Neutrophil (primary cell): ENCODE data around the gene NCOA1.
"Not testable (repeated sequence)": the region's sequence is repeated elsewhere in the genome, so short reads cannot be mapped to it uniquely, and the experiment has no call there.

Source experiments
- H3K27ac ChIP-seq: fragments of 200-600 bp; sonication (generic); 2 replicates; pipeline ENCODE4 v1.5.1; 2016; ENCODE audit warnings: mild to moderate bottlenecking, moderate library complexity
- H3K27me3 ChIP-seq: fragments of 200-600 bp; sonication (generic); 2 replicates; pipeline ENCODE4 v1.6.0; 2016; ENCODE audit warnings: mild to moderate bottlenecking
- H3K36me3 ChIP-seq: fragments of 200-600 bp; sonication (generic); 2 replicates; pipeline ENCODE4 v1.5.1; 2017
- H3K4me1 ChIP-seq, 2 experiments: fragments of 200-600 bp in 1 of 2; sonication (generic) in 1 of 2; 1 replicate in 1 of 2; 2 replicates in 1 of 2; pipeline versions ENCODE4 v1.5.1 to v1.6.1; 2013 to 2016; ENCODE audit warnings: low read depth in 1 of 2, low read length in 1 of 2, mild to moderate bottlenecking in 1 of 2, moderate library complexity in 1 of 2; ENCODE audit not compliant: control insufficient read depth in 1 of 2, insufficient read depth in 1 of 2
- H3K4me3 ChIP-seq, 2 experiments: fragments of 200-600 bp in 1 of 2; sonication (generic) in 1 of 2; 1 replicate in 1 of 2; 2 replicates in 1 of 2; pipeline ENCODE4 v1.5.1; 2013 to 2016; ENCODE audit warnings: low read depth in 1 of 2, low read length in 1 of 2, mild to moderate bottlenecking in 1 of 2, moderate library complexity in 1 of 2
- H3K9me3 ChIP-seq: fragments of 200-600 bp; sonication (generic); 2 replicates; pipeline ENCODE4 v1.5.1; 2016
- CTCF ChIP-seq: fragments of 200-600 bp; sonication (generic); IDR thresholded peaks from 2 replicates; pipeline ENCODE4 v1.5.1; 2016; ENCODE audit warnings: antibody characterized with exemption

NCOA1 gene

GRCh38 chr2:24478243-24478642 is 12.8 kb upstream of the NCOA1 start:
- H3K4me3 ChIP-seq, result no peak overlapping the region
- no peaks in the 10 kb centered on the region for H3K27me3 ChIP-seq
- no peak for TF ChIP-seq CTCF
- peaks cover 16 to 17% of the 10 kb centered on the region in 2 experiments for H3K4me1 ChIP-seq
- H3K27ac ChIP-seq, result no peak overlapping the region
- no peaks in the 10 kb centered on the region for H3K9me3 ChIP-seq
- no peaks in the 10 kb centered on the region for H3K36me3 ChIP-seq

GRCh38 chr2:24480245-24480644 is 10.8 kb upstream of the NCOA1 start:
- H3K4me1 ChIP-seq, result peaks cover 26 to 29% of the 10 kb centered on the region in 2 experiments
- H3K27me3 ChIP-seq, result no peaks in the 10 kb centered on the region

GRCh38 chr2:24482251-24482971 is 8.6 kb upstream of the NCOA1 start:
- TF ChIP-seq CTCF, result no peak
- peak overlapping the region; percentile 39 to 46 for H3K4me3 ChIP-seq
- no peaks in the 10 kb centered on the region for H3K9me3 ChIP-seq
- H3K36me3 ChIP-seq, result no peaks in the 10 kb centered on the region
- peak overlapping the region; percentile 97 for H3K27ac ChIP-seq
- peaks cover 26 to 29% of the 10 kb centered on the region in 2 experiments for H3K4me1 ChIP-seq
- H3K27me3 ChIP-seq, result no peaks in the 10 kb centered on the region

More at GRCh38 chr2:24480245-24480644, 10.8 kb upstream of the NCOA1 start:
- no peaks in the 10 kb centered on the region for H3K9me3 ChIP-seq
- H3K36me3 ChIP-seq, result no peaks in the 10 kb centered on the region
- H3K4me3 ChIP-seq, result no peak overlapping the region
- TF ChIP-seq CTCF, result no peak
- no peak overlapping the region for H3K27ac ChIP-seq

- no peaks in the 10 kb centered on the region for H3K9me3 ChIP-seq
- TF ChIP-seq CTCF, result no peak
- H3K27me3 ChIP-seq, result no peaks in the 10 kb centered on the region
- no peaks in the 10 kb centered on the region for H3K36me3 ChIP-seq
- peak overlapping the region; percentile 39 to 46 for H3K4me3 ChIP-seq
- H3K27ac ChIP-seq, result peak overlapping the region; percentile 97
- H3K4me1 ChIP-seq, result peaks cover 26 to 29% of the 10 kb centered on the region in 2 experiments
Measured at GRCh38 chr2:24482972-24483300, 8.1 kb upstream of the NCOA1 start.

GRCh38 chr2:24484677-24485076 is 6.4 kb upstream of the NCOA1 start:
- not testable (repeated sequence) for H3K9me3 ChIP-seq, H3K27me3 ChIP-seq, H3K4me3 ChIP-seq, H3K36me3 ChIP-seq
- Histone ChIP-seq H3K27ac (peak overlapping the region; percentile 97), H3K4me1 (peaks cover 30 to 33% of the 10 kb centered on the region in 2 experiments)

- H3K9me3 ChIP-seq, result no peaks in the 10 kb centered on the region
- no peaks in the 10 kb centered on the region for H3K36me3 ChIP-seq
- TF ChIP-seq CTCF, result no peak
- peaks cover 36 to 38% of the 10 kb centered on the region in 2 experiments for H3K4me1 ChIP-seq
- no peak overlapping the region for H3K27ac ChIP-seq
- H3K4me3 ChIP-seq, result no peak overlapping the region
- H3K27me3 ChIP-seq, result no peaks in the 10 kb centered on the region
Measured at GRCh38 chr2:24485197-24485596, 5.9 kb upstream of the NCOA1 start.
